ENCODE results near the gene UHRF1.

The UHRF1 gene

DNA sequence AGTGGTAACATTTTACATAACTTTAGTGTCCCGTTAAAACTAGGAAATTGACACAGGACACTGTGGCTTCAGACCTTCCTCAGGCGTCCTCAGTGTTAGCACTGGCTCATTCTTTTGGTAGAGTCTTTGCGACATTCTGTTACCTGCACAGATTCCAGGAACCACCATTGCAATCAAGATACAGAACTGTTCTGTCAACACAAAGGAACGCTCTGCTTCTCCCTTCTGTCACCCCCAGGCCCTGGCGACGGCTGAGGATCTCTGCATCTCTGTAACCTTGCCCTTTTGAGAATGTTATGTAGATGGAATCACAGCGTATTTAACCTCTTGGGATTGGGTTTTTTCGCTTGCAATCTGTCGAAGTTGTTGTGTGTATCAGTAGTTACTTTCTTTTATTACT lies 82.2 kb downstream of the UHRF1 start:
- H3K4me2 ChIP-seq (ENCODE audit: low read length): no peak overlapping the region
- peaks cover 15% of the 10 kb centered on the region for H4K20me1 ChIP-seq (ENCODE audit: control insufficient read depth, insufficient read depth, low read depth, low read length)
- no peaks in the 10 kb centered on the region for H3K4me1 ChIP-seq (ENCODE audit: control insufficient read depth, low read length)
- H3K9me2 ChIP-seq (replicated peaks; ENCODE audit: control insufficient read depth, low read length): no peaks in the 10 kb centered on the region
- no peaks in the 10 kb centered on the region for H3F3A ChIP-seq (ENCODE audit: control insufficient read depth, insufficient read depth)
- no peak overlapping the region for H3K4me3 ChIP-seq (ENCODE audit: low read length)
- peaks cover 77% of the 10 kb centered on the region for H3K79me2 ChIP-seq (ENCODE audit: control insufficient read depth, low read length)
- no peak overlapping the region for H3K27ac ChIP-seq (ENCODE audit: low read depth, low read length)
- TF ChIP-seq EZH2phosphoT487 (IDR thresholded peaks at IDR 0.05; ENCODE audit: borderline replicate concordance, low read length) (no peak), CTCF (IDR thresholded peaks at IDR 0.05; ENCODE audit: low read depth, low read length, poor library complexity, severe bottlenecking) (no peak)
- peaks cover 5% of the 10 kb centered on the region; the same call in 1 of the 2 replicates for H3K36me3 ChIP-seq (ENCODE audit: control insufficient read depth, low read length)
- no peaks in the 10 kb centered on the region for H3K27me3 ChIP-seq (ENCODE audit: control insufficient read depth, low read length)
- H3K9me3 ChIP-seq (ENCODE audit: control insufficient read depth, insufficient read depth, low read length): no peaks in the 10 kb centered on the region

DNA sequence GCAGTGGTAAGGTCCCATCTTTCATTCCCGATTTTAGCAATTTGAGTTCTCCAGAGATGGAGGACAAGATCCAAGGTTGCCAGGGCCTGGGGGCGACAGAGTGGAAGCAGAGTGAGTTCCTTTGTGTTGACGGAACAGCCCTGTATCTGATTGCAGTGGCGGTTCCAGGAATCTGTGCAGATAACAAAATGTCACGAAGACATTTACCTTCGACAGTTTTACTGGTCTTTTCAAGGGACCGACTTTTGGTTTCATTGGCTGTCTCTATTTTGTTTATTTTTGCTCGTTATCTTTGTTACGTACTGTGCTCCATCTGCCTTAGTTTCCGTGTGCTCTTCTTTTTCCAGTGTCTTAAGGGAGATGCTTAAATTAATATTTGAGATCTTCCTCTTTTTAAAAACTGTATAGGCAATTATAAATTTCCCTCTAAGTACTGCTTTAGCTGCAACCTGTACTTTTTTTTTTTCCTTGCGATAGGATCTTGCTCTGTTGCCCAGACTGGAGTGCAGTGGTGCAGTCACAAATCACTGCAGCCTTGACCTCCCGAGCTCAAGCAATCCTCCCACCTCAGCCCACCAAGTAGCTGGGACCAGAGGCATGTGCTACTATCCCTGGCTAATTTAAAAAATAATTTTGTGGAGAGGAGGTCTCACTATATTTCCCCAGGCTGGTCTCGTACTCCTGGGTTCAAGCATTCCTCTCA lies 82.8 kb downstream of the UHRF1 start:
- no peaks in the 10 kb centered on the region for H3K27me3 ChIP-seq (ENCODE audit: control insufficient read depth, low read length)
- TF ChIP-seq EZH2phosphoT487 (IDR thresholded peaks at IDR 0.05; ENCODE audit: borderline replicate concordance, low read length) (no peak), CTCF (IDR thresholded peaks at IDR 0.05; ENCODE audit: low read depth, low read length, poor library complexity, severe bottlenecking) (no peak)
- H3F3A ChIP-seq (ENCODE audit: control insufficient read depth, insufficient read depth): no peaks in the 10 kb centered on the region
- H3K4me1 ChIP-seq (ENCODE audit: control insufficient read depth, low read length): no peaks in the 10 kb centered on the region
- H3K4me2 ChIP-seq (ENCODE audit: low read length): no peak overlapping the region
- peaks cover 15% of the 10 kb centered on the region for H4K20me1 ChIP-seq (ENCODE audit: control insufficient read depth, insufficient read depth, low read depth, low read length)
- H3K4me3 ChIP-seq (ENCODE audit: low read length): no peak overlapping the region
- H3K79me2 ChIP-seq (ENCODE audit: control insufficient read depth, low read length): peaks cover 82% of the 10 kb centered on the region
- no peaks in the 10 kb centered on the region for H3K9me3 ChIP-seq (ENCODE audit: control insufficient read depth, insufficient read depth, low read length)
- no peak overlapping the region for H3K27ac ChIP-seq (ENCODE audit: low read depth, low read length)
- H3K9me2 ChIP-seq (replicated peaks; ENCODE audit: control insufficient read depth, low read length): no peaks in the 10 kb centered on the region
- H3K36me3 ChIP-seq (ENCODE audit: control insufficient read depth, low read length): peaks cover 6% of the 10 kb centered on the region; the same call in 1 of the 2 replicates

GRCh38 chr19:4993683-4994082 lies 84.4 kb downstream of the UHRF1 start:
- H4K20me1 ChIP-seq (ENCODE audit: control insufficient read depth, insufficient read depth, low read depth, low read length): peaks cover 18% of the 10 kb centered on the region

More at GRCh38 chr19:4993683-4994082, 84.4 kb downstream of the UHRF1 start:
- Histone ChIP-seq H3F3A (ENCODE audit: control insufficient read depth, insufficient read depth) (no peaks in the 10 kb centered on the region), H3K4me2 (ENCODE audit: low read length) (no peak overlapping the region), H3K9me2 (replicated peaks; ENCODE audit: control insufficient read depth, low read length) (no peaks in the 10 kb centered on the region), H3K4me1 (ENCODE audit: control insufficient read depth, low read length) (no peaks in the 10 kb centered on the region), H3K27ac (ENCODE audit: low read depth, low read length) (no peak overlapping the region), H3K9me3 (ENCODE audit: control insufficient read depth, insufficient read depth, low read length) (no peaks in the 10 kb centered on the region), H3K79me2 (ENCODE audit: control insufficient read depth, low read length) (peaks cover 72% of the 10 kb centered on the region), H3K27me3 (ENCODE audit: control insufficient read depth, low read length) (no peaks in the 10 kb centered on the region), H3K4me3 (ENCODE audit: low read length) (no peak overlapping the region), H3K36me3 (ENCODE audit: control insufficient read depth, low read length) (peaks cover 6% of the 10 kb centered on the region; the same call in 1 of the 2 replicates)
- TF ChIP-seq EZH2phosphoT487 (IDR thresholded peaks at IDR 0.05; ENCODE audit: borderline replicate concordance, low read length) (no peak), CTCF (IDR thresholded peaks at IDR 0.05; ENCODE audit: low read depth, low read length, poor library complexity, severe bottlenecking) (no peak)
